HL-60 (cell line): ENCODE results near the gene KRCC1.

Source experiments
- DNase-seq, 2 experiments: peaks; one replicate each; pipeline ENCODE4 v3.0.0-alpha.2; 2010 to 2020; ENCODE audit warnings: low read depth in 1 of 2, low spot score in 1 of 2
- H3K27ac ChIP-seq: fragments of 250-450 bp; sonication (Bioruptor Pico); replicated peaks from 2 replicates; pipeline ENCODE4 v1.5.1; 2020; ENCODE audit warnings: mild to moderate bottlenecking, moderate library complexity
- H3K27me3 ChIP-seq: fragments of 250-450 bp; sonication (Bioruptor Pico); 2 replicates; pipeline ENCODE4 v1.5.1; 2021; ENCODE audit warnings: mild to moderate bottlenecking, moderate library complexity; ENCODE audit not compliant: insufficient read depth, poor library complexity, severe bottlenecking
- H3K4me3 ChIP-seq: replicated peaks from 2 replicates; pipeline ENCODE4 v1.5.1; 2011; ENCODE audit warnings: mild to moderate bottlenecking, control low read depth, low read length; ENCODE audit not compliant: insufficient read depth
- CTCF ChIP-seq: IDR thresholded peaks from one replicate; pipeline ENCODE4 v1.5.1; 2011; ENCODE audit warnings: low read length, control low read depth, inconsistent platforms; ENCODE audit not compliant: insufficient read depth
- GABPA ChIP-seq: IDR thresholded peaks from 2 replicates; pipeline ENCODE4 v1.6.1; 2012; ENCODE audit warnings: low read depth
- POLR2AphosphoS5 ChIP-seq: IDR thresholded peaks from 2 replicates; pipeline ENCODE4 v1.6.1; 2012; ENCODE audit warnings: low read depth
- SPI1 ChIP-seq: IDR thresholded peaks from 2 replicates; pipeline ENCODE4 v1.6.1; 2012; ENCODE audit warnings: low read depth, mild to moderate bottlenecking, borderline replicate concordance
- TF ChIP-seq, protein P1 (sequence below): IDR thresholded peaks from 2 replicates; pipeline ENCODE4 v1.6.1; 2012; ENCODE audit warnings: low read depth; ENCODE audit not compliant: insufficient replicate concordance

KRCC1 gene

DNA sequence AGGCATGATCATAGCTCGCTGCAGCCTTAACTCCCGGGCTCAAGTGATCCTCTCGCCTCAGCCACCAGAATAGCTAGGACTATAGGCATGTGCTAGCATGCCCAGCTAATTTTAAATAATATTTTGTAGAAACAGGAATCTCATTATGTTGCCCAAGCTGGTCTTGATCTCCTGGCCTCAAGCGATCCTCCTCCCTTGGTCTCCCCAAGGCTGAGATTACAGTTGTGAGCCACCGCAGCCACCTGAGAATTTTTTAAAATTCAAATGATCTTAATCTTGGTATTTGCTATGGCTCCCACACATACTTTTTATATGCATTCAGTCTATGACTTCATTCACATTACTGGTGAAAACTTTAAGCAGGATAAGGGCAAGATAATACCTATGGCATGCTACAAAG, 13.1 kb downstream of the KRCC1 start:
- no peak for DNase-seq
- Histone ChIP-seq H3K4me3 (no peak overlapping the region), H3K27me3 (no peaks in the 10 kb centered on the region), H3K27ac (no peak overlapping the region)
- TF ChIP-seq, protein P1, sequence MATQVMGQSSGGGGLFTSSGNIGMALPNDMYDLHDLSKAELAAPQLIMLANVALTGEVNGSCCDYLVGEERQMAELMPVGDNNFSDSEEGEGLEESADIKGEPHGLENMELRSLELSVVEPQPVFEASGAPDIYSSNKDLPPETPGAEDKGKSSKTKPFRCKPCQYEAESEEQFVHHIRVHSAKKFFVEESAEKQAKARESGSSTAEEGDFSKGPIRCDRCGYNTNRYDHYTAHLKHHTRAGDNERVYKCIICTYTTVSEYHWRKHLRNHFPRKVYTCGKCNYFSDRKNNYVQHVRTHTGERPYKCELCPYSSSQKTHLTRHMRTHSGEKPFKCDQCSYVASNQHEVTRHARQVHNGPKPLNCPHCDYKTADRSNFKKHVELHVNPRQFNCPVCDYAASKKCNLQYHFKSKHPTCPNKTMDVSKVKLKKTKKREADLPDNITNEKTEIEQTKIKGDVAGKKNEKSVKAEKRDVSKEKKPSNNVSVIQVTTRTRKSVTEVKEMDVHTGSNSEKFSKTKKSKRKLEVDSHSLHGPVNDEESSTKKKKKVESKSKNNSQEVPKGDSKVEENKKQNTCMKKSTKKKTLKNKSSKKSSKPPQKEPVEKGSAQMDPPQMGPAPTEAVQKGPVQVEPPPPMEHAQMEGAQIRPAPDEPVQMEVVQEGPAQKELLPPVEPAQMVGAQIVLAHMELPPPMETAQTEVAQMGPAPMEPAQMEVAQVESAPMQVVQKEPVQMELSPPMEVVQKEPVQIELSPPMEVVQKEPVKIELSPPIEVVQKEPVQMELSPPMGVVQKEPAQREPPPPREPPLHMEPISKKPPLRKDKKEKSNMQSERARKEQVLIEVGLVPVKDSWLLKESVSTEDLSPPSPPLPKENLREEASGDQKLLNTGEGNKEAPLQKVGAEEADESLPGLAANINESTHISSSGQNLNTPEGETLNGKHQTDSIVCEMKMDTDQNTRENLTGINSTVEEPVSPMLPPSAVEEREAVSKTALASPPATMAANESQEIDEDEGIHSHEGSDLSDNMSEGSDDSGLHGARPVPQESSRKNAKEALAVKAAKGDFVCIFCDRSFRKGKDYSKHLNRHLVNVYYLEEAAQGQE = no peak
- TF ChIP-seq POLR2AphosphoS5 (no peak), SPI1 (no peak), CTCF (no peak), GABPA (no peak)

DNA sequence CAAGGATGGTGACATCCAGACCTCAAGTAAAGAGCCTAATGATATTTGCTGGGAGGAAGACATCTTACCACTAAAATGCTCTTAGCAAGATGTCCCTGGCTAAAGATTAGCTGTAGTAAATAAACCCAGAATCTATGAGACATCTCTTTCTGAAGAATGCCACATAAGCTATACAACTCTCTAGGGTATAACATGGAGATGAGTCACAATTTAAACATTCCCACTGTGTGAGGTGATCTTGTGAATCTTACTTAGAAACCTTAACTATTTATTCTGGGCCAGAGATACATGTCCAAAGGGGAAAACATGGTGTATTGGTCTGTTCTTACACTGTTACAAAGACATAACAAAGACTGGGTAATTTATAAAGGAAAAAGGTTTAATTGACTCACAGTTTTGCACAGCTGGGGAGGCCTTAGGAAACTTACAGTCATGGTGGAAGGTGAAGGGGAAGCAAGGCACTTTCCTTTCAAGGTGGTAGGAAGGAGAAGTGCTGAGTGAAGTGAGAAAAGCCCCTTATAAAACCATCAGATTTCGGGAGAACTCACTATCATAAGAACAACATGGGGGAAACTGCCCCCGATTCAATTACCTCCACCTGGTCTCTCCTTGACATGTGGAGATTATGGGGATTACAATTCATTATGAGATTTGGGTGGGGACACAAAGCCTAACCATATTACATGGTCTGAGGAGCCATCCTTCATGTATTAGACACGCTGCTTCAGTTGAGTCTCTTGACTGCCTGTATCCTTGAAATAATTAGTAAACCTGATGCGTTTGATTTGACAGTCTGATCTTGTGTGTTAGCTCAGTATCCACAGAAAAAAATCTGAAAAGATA, 17.1 kb downstream of the KRCC1 start:
- no peak for DNase-seq
- H3K27ac ChIP-seq = no peak overlapping the region

GRCh38 chr2:88036606-88037005, 19.0 kb downstream of the KRCC1 start:
- DNase-seq = no peak
- TF ChIP-seq CTCF (no peak), SPI1 (peak; percentile 38; the same call in 1 of the 2 replicates), POLR2AphosphoS5 (no peak), GABPA (no peak)
- TF ChIP-seq, protein P1 = no peak
- no peak overlapping the region for H3K4me3 ChIP-seq
- no peak overlapping the region for H3K27ac ChIP-seq
- H3K27me3 ChIP-seq = no peaks in the 10 kb centered on the region

More for the DNA sequence above, 17.1 kb downstream of the KRCC1 start:
- Histone ChIP-seq H3K27me3 (no peaks in the 10 kb centered on the region), H3K4me3 (no peak overlapping the region)
- TF ChIP-seq SPI1 (no peak), GABPA (no peak), CTCF (no peak), POLR2AphosphoS5 (no peak)
- TF ChIP-seq, protein P1 = no peak
